Measurements from ENCODE around the gene LIME1. TPM values are rescaled to one million over a fixed set of nuclear protein-coding genes. Genes with fewer than 3 reads are reported as not detected.
A peak's percentile ranks its signal among the peaks of the same experiment; 100 is the strongest.

LIME1 gene
- total RNA-seq, 1 experiment from 2014 or later, result 4.5 TPM

DNA sequence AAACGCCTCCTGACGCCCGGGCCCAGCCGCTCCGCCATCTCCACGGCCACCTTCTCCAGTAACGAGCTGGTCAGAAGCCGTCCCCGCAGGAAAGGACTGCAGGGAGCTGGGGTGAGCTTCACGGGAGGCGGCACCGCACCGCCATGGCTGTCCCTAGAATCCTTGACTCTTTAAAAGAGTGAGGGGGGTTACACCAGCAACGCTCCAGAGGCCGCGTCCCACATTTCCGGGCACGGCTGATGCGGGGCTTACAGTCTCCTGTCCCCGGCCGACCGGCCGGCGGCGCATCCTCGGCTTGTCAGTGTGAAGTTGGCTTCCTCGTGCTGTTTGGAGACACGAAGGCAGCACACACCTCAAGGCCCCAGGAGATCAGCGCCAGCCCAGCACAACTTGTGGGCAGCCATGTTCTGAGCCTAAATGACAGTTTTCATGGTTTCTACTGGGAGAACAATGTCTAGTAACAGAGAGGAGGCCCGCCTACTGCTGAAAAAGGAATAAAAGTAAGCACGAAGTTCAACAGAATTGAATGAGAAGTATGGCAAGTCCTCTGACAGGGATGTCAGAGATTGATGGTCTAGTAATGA is 33.5 kb downstream of the LIME1 start (continued):
- TF ChIP-seq NR3C1 (CRISPR knock-in tag; conservative IDR thresholded peaks at IDR 0.05; ENCODE audit: low read depth) (no peak), CDX4 (CRISPR knock-in tag; IDR thresholded peaks at IDR 0.05; ENCODE audit: borderline replicate concordance) (no peak)

- CTCF ChIA-PET, result no interaction called here
These were observed 34.7 kb downstream of the LIME1 start for GRCh38 chr20:63771046-63771707.

DNA sequence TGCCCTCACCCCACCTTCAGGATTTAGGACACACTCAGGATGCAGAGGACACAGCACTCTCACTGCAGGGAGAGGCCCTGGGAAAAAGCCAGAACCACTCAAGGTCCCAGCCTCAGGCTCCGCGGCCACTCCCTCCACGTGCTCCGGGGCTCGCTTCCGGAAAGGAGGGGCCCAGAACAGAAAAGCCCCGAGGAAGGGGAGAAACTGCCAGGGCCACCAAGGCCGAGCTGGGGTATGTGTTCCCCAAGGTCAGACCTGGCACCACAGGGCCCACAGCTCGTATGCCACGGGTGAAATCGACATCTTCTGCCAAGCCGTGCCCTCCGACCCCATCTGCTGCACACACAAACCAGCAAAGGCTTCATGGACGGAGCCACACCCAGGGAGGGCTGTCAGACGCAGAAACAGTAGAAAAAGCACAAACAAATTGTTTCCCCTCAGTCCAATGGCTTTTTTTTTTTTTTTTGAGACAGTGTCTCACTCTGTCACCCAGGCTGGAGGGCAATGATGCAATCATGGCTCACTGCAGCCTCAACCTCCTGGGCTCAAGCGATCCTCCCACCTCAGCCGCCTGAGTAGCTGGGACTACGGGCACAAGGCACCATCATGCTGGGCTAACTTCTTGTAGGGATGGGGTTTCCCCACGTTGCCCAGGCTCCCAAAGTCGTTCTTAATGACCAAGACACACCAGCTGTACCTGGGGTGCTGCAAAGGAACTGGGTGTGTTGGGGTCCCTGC is 36.5 kb downstream of the LIME1 start:
- peaks cover 14% of the 10 kb centered on the region for H3K9me3 Mint-ChIP-seq
- peak; percentile 84; the same call in 1 of the 2 replicates for TF ChIP-seq GABPB1 (CRISPR knock-in tag; IDR thresholded peaks at IDR 0.05)
- TF ChIP-seq, protein P1, sequence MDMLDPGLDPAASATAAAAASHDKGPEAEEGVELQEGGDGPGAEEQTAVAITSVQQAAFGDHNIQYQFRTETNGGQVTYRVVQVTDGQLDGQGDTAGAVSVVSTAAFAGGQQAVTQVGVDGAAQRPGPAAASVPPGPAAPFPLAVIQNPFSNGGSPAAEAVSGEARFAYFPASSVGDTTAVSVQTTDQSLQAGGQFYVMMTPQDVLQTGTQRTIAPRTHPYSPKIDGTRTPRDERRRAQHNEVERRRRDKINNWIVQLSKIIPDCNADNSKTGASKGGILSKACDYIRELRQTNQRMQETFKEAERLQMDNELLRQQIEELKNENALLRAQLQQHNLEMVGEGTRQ (CRISPR knock-in tag; IDR thresholded peaks at IDR 0.05), result no peak
- DNase-seq (ENCODE audit: low spot score) (no peak), ATAC-seq (no peak)
- peaks cover 4% of the 10 kb centered on the region; the same call in 1 of the 2 replicates for H3K27me3 Mint-ChIP-seq (ENCODE audit: low read depth)
- no peak overlapping the region for H3K27ac Mint-ChIP-seq
- no peak overlapping the region for H3K4me3 Mint-ChIP-seq
- H3K4me1 Mint-ChIP-seq, result peaks cover 14% of the 10 kb centered on the region
- ChIA-PET POLR2A (no interaction called here), CTCF (interaction anchor here (1.5 kb wide), 1 partner anchor 93 kb away, joined by 3 read pairs; the partner anchor contains the start of gene TPD52L2)
- H3K36me3 Mint-ChIP-seq, result peaks cover 13% of the 10 kb centered on the region

More at GRCh38 chr20:63771046-63771707, 34.7 kb downstream of the LIME1 start:
- Mint-ChIP-seq H3K36me3 (no peaks in the 10 kb centered on the region; the same call in 1 of the 2 replicates), H3K9me3 (no peaks in the 10 kb centered on the region), H3K4me1 (peaks cover 14% of the 10 kb centered on the region), H3K27me3 (ENCODE audit: low read depth) (no peaks in the 10 kb centered on the region), H3K27ac (no peak overlapping the region), H3K4me3 (no peak overlapping the region)
- no peak for TF ChIP-seq ATF1 (CRISPR knock-in tag; IDR thresholded peaks at IDR 0.05)
- POLR2A ChIA-PET, result no interaction called here
- no peak for DNase-seq (ENCODE audit: low spot score)
- ATAC-seq, result no peak

GRCh38 chr20:63773571-63774241 is 37.2 kb downstream of the LIME1 start:
- ATAC-seq (no peak), DNase-seq (ENCODE audit: low spot score) (no peak)
- TF ChIP-seq ARID4B (CRISPR knock-in tag; IDR thresholded peaks at IDR 0.05; ENCODE audit: borderline replicate concordance) (no peak), SMAD3 (CRISPR knock-in tag; IDR thresholded peaks at IDR 0.05; ENCODE audit: borderline replicate concordance) (no peak), TCF7 (CRISPR knock-in tag; IDR thresholded peaks at IDR 0.05; ENCODE audit: low read depth) (no peak), KAT7 (CRISPR knock-in tag; IDR thresholded peaks at IDR 0.05; ENCODE audit: borderline replicate concordance) (no peak), ZNF232 (CRISPR knock-in tag; IDR thresholded peaks at IDR 0.05) (no peak), PRRX2 (CRISPR knock-in tag; IDR thresholded peaks at IDR 0.05) (no peak), ZNF423 (CRISPR knock-in tag; IDR thresholded peaks at IDR 0.05) (no peak), CDX4 (CRISPR knock-in tag; IDR thresholded peaks at IDR 0.05; ENCODE audit: borderline replicate concordance) (no peak), NR3C1 (CRISPR knock-in tag; conservative IDR thresholded peaks at IDR 0.05; ENCODE audit: low read depth) (no peak), JUN (CRISPR knock-in tag; IDR thresholded peaks at IDR 0.05) (no peak), ZNF532 (CRISPR knock-in tag; IDR thresholded peaks at IDR 0.05; ENCODE audit: borderline replicate concordance) (no peak)
- H3K9me3 Mint-ChIP-seq, result peaks cover 17% of the 10 kb centered on the region
- H3K4me3 Mint-ChIP-seq, result no peak overlapping the region
- ChIA-PET POLR2A (interaction anchor here (0.6 to 0.7 kb wide), 2 partner anchors 36 to 1425 kb away, joined by 3 to 4 read pairs; no protein-coding TSS in a partner anchor), CTCF (interaction anchor here (2.2 to 2.8 kb wide), 4 partner anchors 22 to 103 kb away, joined by 10 to 29 read pairs (median 23); no protein-coding TSS in a partner anchor)
- H3K4me1 Mint-ChIP-seq, result peaks cover 14% of the 10 kb centered on the region
- no peak overlapping the region for H3K27ac Mint-ChIP-seq
- H3K27me3 Mint-ChIP-seq (ENCODE audit: low read depth), result peaks cover 4% of the 10 kb centered on the region; the same call in 1 of the 2 replicates
- H3K36me3 Mint-ChIP-seq, result peaks cover 16% of the 10 kb centered on the region

Data from WTC11 (cell line).